Measurements from ENCODE around the gene LARGE1.

Gene LARGE1

DNA sequence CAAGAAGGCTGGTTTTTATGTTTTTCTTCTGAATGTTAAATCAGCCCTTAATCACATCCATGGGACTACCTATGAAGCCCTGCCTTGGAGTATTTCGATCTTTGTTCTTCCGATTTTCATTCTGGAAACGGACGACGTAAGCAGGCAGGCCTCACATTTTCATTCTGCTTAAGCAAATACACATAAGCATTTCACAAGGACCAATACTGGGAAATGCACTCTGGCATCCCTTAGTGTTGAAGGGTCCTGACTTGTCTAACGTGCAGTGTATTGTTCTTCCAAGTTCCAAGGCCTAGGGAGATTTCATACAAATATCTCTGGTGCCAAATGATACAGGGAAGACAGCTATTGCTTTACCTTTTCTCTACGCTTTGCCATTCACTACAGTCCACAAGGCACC, 143.8 kb downstream of the LARGE1 start:
- no peak for DNase-seq (ENCODE audit: low spot score)

DNA sequence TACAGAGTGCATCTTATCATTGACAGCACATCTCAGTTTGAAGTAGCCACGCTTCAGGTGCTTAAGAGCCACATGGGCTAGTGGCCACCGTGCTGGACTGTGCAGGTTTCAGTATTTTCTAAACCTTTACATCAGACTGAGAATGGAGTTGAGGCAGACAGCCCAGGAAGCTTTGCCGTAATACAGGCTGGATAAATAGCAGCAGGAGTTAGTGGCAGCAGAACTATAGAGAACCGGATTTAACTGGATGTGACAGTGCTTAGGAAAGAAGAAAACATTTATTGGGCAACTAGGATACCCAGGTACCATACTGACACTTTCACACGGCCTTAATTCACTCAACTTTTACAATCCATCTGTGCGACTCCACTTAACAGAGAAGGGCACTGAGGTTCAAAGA, 145.5 kb downstream of the LARGE1 start:
- DNase-seq (ENCODE audit: low spot score): no peak

DNA sequence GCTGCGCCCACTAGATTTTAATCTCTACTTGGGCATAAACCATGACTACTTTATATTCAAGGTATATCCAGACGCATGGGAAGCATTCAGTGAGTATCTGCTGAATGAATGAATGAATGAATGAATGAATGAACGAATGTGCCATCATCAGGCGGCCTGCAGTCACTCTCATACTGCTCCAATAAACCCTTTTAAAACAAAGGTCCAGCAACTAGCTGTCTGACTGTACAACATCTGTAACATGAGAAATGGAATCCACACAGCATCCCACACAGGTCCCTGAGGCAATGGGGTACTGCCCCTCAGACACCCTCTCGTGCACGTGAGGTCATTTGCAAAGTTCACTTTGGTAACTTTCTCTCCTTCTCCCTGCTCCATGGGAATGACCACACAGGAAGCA, 147.5 kb downstream of the LARGE1 start:
- DNase-seq (ENCODE audit: low spot score): no peak

DNA sequence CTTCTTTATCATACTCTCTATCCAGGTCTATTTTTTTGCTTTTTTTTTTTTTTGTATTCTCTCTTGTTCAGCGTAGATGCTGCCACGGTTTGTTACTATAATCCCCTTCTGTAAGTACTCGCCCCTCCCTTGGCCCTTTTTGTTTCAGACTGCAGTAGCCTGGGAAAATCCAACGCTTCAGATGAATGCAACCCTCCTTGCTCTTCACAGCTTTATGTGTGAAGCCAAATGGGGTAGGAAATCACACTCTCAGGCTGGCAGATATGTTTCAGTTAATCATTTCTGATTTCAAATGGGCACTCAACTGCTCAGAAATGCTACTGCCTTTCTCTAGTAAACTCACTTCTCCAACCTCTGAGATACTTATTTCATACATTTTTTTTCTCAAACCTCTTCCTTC, 149.1 kb downstream of the LARGE1 start:
- no peak for DNase-seq (ENCODE audit: low spot score)

DNA sequence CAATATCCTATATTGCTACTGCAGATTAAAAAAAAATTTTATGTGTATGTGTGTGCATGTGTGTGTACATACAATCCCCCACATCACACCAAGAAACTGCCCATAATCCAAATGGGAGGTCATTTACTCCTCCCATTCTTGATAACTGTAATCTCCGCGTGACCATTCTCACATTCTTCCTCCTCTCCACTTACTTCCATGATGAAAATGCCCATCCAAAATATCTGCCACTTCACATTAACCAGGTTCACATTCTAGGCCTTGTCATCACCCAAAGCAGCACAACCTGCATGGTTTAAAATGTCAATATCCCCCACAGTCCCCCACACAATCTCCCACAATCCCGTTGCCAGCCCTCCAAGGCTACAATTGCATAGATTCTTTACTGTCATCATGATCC, 149.6 kb downstream of the LARGE1 start:
- DNase-seq (ENCODE audit: low spot score): no peak

DNA sequence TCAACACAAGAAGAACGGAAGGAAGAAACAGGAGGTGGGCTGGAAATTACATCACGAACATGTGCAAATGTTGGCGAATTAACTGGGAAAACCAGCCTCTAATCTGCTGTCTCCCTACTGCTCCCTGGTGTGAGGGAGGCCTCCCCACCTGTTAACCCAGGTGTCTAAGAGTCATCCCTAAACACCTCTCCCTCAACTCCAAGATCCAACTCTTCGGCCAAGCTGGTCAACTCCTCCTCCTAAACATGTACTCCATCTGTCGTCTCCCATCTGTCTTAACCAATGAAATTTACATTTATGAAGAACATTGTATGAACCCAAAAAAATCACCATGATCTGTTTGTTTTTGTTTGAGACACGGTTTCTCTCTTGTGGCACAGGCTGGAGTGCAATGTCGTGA, 154.2 kb downstream of the LARGE1 start:
- DNase-seq (ENCODE audit: low spot score): no peak

DNA sequence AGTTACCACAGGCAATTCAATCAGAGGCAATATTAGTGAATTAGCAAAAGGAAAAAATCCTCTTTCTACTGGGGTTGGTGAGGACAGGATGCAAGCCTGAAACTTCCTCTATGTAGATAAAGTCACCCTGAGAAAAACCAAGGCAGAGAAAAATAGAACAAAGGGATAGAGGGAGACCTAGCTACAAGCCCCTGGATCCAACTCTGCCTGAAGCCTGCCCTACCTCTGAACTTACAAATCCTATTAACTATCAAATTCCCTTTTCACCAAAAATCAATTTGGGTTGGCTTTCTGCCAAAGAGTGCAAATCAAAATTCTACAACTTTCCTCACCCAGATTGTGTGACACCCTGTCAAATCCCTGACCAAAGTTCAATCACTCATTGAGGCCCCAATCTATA, 161.3 kb downstream of the LARGE1 start:
- DNase-seq (ENCODE audit: low spot score): no peak

DNA sequence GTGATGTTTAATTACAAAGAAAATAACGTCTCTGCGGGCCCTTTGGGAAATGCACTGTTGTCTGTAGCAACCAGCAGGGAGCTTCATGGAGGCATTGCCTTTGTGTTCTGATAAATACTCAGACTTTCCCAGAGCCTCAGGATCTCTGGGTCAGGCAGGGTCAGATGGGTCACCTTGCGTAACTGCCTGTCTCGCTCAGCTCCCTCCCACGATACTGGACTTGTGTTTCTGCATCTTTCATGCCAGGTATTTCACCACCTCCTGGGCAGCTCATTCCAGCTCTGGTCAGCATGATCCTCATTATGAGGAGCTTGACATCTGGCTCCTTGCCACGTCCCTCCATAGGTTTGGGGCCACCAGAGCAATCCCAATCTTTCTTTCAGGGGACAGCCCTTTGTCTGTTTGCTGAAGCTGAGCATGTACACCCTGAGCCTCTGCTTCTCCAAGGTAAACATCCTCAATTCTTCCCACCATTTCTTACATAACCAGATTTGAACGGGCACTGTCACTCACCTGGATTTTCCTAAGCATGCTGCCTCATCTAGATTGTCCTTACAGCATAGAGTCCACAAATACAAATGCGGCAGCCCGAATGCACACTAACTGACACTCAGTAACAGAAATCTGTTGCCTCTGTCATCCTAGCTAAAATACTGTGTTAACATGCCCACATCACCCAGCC, 162.3 kb downstream of the LARGE1 start:
- DNase-seq (ENCODE audit: low spot score): no peak

DNA sequence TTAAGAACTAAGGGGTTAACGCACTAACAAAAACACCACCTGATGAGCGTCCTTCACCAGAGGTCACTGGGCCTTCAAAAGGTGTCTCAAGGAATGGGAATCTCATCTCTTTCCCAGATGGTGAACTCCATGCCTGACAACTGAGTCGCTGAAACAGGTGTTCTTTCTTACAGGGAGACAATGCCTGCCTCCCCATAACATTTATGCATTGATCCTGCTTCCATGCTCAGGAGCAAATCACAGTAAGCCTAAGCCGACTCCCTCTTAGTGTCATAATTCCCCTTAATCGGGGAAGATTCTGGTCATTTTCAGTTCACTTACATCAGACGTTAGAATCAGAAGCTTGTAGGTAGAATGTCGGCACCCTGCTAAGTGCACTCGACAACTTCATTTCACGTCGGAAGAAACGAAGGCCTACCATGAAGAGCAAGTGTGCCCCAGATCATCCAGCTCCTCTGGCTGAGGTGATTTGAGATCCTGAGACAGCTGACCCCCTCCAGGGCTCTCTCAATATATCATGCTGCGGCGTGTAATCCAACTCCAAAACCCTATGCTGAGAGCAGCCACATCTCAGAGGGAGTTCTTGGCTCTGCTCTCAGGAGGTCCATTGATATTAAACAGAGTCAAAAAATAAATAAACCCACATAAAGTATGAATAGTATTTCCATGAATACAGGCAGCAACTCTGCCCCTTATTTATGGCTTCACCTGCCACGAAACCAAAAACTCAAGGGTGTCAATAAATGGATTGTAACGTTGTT, 163.1 kb downstream of the LARGE1 start:
- DNase-seq (ENCODE audit: low spot score): no peak

DNA sequence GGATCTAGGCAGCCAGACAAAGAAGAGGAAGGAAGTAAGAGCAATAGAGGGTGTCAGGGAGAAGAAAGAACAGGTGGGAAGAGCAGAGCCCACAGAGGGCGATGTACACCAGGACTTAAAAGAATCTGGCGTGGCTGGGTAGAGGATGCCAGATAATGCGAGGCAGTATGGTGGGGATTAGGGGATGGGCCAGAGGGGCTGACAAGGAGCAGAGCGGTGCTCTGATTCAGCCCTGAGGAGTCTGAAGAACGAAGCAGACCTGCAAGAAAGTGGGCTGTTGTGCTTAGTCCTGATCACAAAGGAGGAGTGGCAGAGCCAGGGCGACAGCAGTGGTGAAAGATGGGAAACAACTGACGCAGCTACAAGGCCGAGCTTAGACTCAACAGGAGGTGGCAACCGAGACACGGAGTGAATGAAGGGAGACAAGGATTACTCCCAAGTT, 163.7 kb downstream of the LARGE1 start:
- DNase-seq (ENCODE audit: low spot score): no peak

DNA sequence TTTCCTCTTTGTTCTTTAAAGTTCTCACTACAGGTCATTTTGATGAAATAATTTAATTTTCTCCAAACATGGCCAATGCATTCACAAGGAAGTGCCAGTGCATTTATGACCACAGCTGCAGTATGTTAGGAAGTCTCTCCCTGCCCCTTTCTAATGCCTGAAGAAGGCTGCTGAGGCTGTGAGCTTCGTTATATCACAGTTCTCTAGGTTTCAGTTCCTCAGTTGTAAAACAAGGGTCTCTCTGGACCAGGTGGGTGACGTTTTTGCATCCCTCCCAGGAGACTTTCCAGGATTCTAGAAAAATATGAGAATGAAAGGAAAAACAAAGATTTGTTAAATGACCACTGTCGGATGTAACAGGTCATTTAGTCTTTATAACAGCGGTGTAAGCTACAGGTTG, 171.6 kb downstream of the LARGE1 start:
- no peak for DNase-seq (ENCODE audit: low spot score)

DNA sequence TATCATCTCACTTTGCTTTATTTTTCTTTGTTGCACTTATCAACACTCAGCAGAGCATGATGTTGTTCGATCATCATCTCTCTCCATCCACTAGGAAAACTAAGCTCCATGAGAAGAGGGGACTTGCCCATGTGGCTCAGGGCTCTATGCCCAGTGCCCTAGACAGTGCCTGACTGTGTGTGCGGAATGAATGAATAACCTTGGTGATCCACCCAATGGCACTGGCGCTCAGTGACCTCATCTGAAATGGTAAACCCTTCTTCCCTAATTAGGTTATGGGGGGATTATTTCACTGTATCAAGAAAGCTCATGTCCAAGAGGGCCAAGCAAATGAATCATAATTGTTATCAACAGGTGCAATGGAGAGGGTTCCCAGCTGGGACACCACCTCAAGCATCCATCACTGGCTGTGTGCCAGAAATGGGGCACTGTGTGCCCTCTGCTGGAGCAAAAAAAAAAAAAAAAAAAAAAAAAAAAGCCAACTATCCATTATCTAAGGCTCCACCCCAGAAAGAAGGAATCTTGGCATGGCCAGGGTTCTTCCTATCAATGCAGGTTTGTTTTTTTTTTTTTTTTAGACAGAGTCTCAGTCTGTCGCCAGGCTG, 172.6 kb downstream of the LARGE1 start:
- no peak for DNase-seq (ENCODE audit: low spot score)

DNA sequence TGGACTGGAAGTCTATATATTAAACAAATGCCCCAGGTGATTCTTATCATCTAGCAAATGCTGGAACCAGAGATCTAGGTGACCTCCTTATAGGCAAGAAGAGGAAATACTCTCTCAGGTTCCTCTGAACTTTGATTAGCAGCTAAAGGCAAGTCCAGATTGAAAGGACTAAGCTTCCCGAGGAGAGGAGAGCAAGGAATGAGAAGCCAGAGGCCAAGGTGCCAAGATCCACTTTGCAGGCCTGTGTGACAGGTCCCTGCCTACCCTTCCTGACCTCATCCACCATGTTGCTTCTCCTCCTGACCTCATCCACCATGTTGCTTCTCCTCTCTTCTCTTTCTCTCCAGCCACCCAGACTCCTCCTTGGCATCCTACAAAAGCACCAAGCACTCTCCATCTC, 173.2 kb downstream of the LARGE1 start:
- DNase-seq (ENCODE audit: low spot score): no peak

DNA sequence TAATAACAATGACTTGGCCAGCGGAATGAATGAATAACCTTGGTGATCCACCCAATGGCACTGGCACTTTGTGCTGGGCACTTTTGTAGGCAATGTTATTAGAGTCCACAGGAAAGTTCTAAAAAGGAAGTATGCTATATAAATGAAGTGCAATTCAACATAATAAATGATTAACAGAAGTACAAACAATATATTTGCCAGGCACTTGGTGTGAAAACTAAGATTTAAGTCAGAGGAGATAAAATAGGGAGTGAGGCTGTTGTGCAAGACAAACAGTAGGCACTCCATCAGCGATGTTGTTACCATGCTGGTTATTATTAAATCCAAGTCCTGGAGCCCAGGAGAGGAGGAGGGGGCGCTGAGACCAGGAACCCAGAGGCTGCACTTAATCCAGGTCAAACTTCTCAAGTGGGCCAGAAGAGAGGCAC, 173.8 kb downstream of the LARGE1 start:
- no peak for DNase-seq (ENCODE audit: low spot score)

DNA sequence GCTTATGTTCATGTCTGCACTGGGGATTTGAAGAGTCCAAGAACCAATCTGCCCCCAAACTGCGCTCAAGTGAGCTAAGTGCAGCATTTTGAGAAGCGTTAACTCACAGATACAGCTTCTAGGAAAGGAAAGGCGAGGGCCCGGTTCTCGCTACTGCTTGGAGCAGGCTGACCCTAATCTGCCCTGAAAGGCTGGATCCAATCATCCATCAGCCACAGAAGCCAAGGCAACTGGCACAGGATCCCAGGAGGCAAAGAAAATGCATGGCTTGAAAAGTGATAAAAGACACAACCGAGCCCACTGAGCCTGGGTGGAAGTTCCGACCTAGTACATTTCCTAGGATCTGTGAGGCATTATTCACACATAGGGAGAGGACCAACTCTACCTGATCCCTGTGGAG, 174.8 kb downstream of the LARGE1 start:
- DNase-seq (ENCODE audit: low spot score): no peak

DNA sequence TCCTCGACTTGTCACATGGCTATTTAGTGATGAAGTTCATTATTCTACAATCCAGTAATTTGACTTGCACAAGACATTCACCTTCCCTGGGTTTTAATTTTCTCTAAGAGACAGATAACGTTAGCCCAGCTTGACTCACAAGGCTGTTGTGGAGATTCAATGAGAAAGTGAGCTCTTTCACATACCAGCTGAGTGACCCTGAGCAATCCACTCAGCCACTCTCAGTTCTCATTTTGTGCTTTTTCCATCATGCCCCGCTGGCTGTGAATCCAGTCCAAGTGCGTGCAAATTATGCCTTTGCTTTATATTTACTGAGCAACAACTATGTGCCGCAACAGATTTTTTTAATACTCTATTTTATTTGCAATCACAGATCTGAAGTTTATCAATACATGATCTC, 176.5 kb downstream of the LARGE1 start:
- DNase-seq (ENCODE audit: low spot score): no peak

DNA sequence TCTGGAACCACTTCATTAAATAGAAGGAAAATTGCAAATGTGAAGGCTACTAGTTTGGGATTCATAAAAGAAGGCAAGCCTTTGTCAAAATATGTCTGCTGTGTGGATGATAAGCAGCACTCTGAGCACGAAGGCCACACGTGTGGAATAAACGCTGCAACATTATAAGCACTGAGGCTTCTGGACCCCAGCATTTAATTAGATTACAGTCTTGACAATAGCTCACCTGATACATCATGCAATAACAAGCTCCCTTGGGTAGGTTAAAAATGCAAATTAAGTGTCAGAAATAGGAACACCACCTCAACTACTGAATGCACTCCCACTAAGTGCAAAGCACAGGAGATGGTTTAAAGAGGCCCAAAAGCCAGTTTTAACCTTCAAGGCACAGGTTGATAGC, 179.3 kb downstream of the LARGE1 start:
- DNase-seq (ENCODE audit: low spot score): no peak

DNA sequence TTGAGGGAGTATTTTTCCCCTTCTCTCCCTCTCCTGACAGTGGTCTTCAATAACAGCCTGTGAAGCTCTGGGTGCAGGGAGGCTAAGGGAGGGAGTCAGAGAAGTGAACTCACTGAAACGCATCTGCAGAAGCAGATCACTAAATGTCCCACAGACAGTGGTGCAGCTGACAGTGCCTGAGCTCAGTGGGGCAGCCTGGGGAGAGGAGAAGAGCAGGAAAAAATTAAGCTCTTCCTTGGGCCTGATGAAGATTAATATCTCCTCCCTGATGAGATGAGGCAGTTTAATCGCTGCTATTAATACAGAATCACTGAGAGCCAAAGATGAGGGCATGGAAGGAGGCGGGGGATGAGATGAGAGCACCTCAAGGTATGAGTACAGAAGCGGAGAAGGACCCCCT, 180.8 kb downstream of the LARGE1 start:
- DNase-seq (ENCODE audit: low spot score): no peak

DNA sequence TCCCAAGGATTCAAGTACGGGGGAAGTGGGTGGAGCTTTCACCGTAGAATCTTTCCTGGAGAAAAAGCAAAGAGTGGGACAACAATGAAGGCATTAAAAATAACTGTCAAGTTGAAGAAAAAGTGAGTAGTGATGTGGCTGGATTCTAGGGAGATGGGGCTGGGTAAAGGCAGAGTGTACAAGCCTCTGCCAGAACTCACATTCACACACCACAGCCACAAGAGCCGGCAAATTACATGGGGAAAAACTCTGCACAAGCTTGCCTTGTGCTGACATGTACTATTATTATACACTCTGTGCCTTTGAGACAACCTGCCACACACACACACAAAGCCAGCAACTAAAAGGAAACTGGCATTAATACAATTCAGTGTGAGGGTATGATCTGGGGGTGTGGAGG, 182.6 kb downstream of the LARGE1 start:
- DNase-seq (ENCODE audit: low spot score): no peak

DNA sequence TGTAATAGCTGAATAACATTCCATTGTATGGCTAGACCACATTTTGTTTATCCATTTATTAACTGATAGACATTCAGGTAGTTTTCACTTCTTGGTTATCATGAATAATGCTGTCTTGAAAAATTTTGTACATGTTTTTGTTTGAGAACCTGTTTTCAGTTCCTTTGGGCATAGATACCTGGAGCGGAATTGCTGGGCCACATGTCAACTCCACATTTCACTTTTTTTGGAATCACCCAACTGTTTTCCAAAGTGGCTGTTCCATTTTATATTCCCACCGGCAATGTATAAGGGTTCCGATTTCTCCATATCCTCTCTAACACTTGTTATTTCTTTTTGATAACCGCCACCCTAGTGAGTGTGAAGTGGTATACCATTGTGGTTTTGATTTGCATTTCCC, 184.3 kb downstream of the LARGE1 start:
- no peak for DNase-seq (ENCODE audit: low spot score)

DNA sequence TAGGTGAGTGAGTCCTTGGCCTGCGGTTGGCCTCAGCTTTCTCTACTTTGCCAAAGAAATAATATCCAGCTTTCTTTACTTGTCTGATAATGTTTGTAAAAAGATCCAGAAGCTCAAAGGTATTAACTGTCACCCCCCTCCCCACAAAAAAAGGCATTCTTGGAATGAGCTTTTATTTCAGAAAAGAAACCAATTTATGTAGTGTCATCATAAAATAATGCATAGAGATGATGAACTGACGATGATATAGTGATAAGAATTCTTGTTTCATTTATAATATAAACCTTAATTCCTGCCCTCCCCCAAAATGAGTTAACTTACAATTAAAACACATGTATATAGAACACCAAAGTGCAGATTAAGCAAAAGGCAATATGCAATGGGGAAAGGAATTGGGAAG, 191.4 kb downstream of the LARGE1 start:
- DNase-seq (ENCODE audit: low spot score): no peak

DNA sequence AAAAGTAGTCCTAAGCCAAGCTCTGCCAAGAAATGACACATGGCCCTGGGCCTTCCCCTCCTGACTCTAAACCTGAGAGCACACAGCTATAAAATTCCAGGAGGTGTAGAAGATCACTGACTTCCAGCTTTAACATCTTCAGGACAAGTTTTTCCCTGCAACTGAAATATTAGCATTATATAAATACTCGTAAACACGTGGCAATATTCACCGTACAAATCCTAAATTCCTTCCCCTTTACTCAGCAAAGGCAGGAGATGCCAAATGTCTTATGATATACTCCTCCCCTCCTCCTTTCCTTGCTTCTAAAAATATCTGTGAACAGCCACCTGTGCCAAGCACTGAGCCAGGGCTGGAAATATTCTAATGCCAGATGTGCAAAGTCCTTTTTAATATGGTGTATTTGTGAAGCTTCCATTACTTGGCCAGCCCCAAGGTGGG, 194.0 kb downstream of the LARGE1 start:
- DNase-seq (ENCODE audit: low spot score): peak; percentile 71

DNA sequence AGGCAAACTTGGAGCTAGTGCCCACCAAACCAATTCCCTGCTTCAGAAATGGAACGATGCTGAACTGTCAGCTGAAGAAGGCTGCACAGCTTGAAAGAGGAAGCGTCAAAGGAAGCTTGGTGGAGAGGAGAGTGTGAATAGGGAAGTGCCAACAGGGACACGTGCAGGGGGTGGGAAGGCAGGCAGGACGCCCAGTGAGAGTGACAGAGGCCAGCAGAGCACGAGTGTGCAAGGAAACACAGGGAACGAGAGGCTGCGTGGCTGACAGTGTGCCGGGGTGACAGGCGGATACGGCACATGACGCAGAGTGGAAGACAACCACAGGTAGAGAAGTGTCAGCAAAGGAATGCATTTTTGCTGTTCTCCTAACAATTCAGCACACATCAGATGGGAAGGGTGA, 196.4 kb downstream of the LARGE1 start:
- no peak for DNase-seq (ENCODE audit: low spot score)
